NCI-H1930 (cell line): ENCODE results near the gene NEK6.

ENCODE experiments used
- DNase-seq, 2 experiments: peaks; one replicate each; lab custom pipeline; 2025; lab: John Stamatoyannopoulos, UW

Gene NEK6

GRCh38 chr9:124399968-124400940 lies 142.5 kb downstream of the NEK6 start:
- DNase-seq = no peak
